Nephron (organoid): ENCODE data around the gene TM7SF3.

Experiments
- H3K27ac Mint-ChIP-seq, 3 experiments: 2 replicates each; pipeline ENCODE4 v1.8.0; 2020; ENCODE audit warnings: mixed read lengths in 3 of 3, mild to moderate bottlenecking in 2 of 3, moderate library complexity in 1 of 3
- H3K27me3 Mint-ChIP-seq: 2 replicates; pipeline ENCODE4 v1.8.0; 2021; ENCODE audit warnings: low read depth, mild to moderate bottlenecking, moderate library complexity, mixed read lengths
- H3K36me3 Mint-ChIP-seq: 2 replicates; pipeline ENCODE4 v1.8.0; 2020; ENCODE audit warnings: low read depth, mixed read lengths
- H3K4me1 Mint-ChIP-seq: 2 replicates; pipeline ENCODE4 v1.8.0; 2020; ENCODE audit warnings: mixed read lengths
- H3K4me3 Mint-ChIP-seq, 3 experiments: 2 replicates each; pipeline ENCODE4 v1.8.0; 2020; ENCODE audit warnings: mild to moderate bottlenecking in 3 of 3, mixed read lengths in 3 of 3, moderate library complexity in 2 of 3
- H3K9me3 Mint-ChIP-seq: 2 replicates; pipeline ENCODE4 v1.8.0; 2020; ENCODE audit warnings: mixed read lengths
- CTCF ChIP-seq, 3 experiments: fragments of 200-600 bp; sonication (generic); IDR thresholded peaks; one replicate each; pipeline ENCODE4 v1.5.0; 2021; ENCODE audit warnings: antibody characterized with exemption in 3 of 3; ENCODE audit not compliant: unreplicated experiment in 3 of 3

The TM7SF3 gene, protein sequence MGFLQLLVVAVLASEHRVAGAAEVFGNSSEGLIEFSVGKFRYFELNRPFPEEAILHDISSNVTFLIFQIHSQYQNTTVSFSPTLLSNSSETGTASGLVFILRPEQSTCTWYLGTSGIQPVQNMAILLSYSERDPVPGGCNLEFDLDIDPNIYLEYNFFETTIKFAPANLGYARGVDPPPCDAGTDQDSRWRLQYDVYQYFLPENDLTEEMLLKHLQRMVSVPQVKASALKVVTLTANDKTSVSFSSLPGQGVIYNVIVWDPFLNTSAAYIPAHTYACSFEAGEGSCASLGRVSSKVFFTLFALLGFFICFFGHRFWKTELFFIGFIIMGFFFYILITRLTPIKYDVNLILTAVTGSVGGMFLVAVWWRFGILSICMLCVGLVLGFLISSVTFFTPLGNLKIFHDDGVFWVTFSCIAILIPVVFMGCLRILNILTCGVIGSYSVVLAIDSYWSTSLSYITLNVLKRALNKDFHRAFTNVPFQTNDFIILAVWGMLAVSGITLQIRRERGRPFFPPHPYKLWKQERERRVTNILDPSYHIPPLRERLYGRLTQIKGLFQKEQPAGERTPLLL

GRCh38 chr12:27014085-27014858, at the start of gene TM7SF3:
TSS of gene TM7SF3 (minus strand) at chr12:27014384. CDS start at chr12:27014168, 216 bp downstream.
- Mint-ChIP-seq H3K4me1 (peaks cover 31% of the 10 kb centered on the region), H3K27ac (peak within 1 kb of the TSS; percentile 91 to 92 (median 91)), H3K9me3 (no peaks in the 10 kb centered on the region), H3K36me3 (no peaks in the 10 kb centered on the region), H3K4me3 (peak within 1 kb of the TSS; percentile 93 to 96 (median 95)), H3K27me3 (no peaks in the 10 kb centered on the region)
- peak; percentile 98 to 99 (median 99) for TF ChIP-seq CTCF (IDR thresholded peaks at IDR 0.05; ENCODE audit: unreplicated experiment in 3 of 3)

DNA sequence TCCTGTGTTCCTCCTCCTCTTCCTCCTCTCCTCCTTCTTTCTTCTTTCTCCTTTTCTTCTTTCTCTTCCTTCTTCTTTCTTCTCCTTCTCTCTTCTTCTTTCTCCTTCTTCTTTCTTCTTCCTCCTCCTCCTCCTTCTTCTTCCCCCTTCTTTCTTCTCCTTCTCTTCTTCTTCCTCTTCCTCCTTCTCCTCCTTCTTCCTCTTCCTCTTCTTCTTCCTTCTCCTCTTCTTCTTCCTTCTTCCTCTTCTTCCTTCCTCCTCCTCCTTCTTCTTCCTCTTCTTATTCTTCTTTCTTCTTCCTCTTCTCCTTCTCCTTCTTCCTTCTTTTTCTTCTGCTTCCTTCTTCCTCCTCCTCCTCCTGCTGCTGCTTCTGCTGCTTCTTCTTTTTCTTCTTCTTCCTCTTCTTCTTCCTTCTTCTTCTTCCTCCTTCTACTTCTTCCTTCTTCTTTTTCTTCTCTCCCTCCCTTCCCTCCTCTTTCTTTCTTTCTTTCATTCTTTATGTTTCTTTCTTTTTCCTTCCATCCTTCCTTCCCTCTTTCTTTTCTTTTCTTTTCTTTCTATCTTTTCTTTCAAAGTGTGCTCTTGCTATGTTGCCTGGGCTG, 49.2 kb upstream of the TM7SF3 start:
- no peak overlapping the region for H3K27ac Mint-ChIP-seq
- TF ChIP-seq CTCF (IDR thresholded peaks at IDR 0.05; ENCODE audit: unreplicated experiment in 3 of 3): no peak
- no peak overlapping the region for H3K4me3 Mint-ChIP-seq
- no peaks in the 10 kb centered on the region for H3K4me1 Mint-ChIP-seq
- no peaks in the 10 kb centered on the region for H3K36me3 Mint-ChIP-seq
- no peaks in the 10 kb centered on the region for H3K9me3 Mint-ChIP-seq
- peaks cover 4% of the 10 kb centered on the region for H3K27me3 Mint-ChIP-seq

DNA sequence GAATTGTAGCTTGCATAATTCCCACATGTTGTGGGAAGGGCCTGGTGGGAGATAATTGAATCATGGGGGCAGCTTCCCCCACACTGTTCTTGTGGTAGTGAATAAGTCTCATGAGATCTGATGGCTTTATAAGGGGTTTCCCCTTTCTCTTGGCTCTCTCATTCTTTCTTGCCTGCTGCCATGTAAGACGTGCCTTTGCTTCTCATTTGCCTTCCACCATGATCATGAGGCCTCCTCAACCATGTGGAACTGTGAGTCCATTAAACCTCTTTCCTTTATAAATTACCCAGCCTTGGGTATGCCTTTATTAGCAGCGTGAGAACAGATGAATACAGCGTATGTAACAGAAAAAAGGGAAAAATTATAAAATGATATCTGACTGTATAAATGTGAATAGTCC, 47.1 kb upstream of the TM7SF3 start:
- Mint-ChIP-seq H3K4me1 (no peaks in the 10 kb centered on the region), H3K27ac (no peak overlapping the region)
- TF ChIP-seq CTCF (IDR thresholded peaks at IDR 0.05; ENCODE audit: unreplicated experiment in 3 of 3): no peak

GRCh38 chr12:27060740-27061139, 46.6 kb upstream of the TM7SF3 start:
- TF ChIP-seq CTCF (IDR thresholded peaks at IDR 0.05; ENCODE audit: unreplicated experiment in 3 of 3): no peak
- no peak overlapping the region for H3K27ac Mint-ChIP-seq
- no peaks in the 10 kb centered on the region for H3K9me3 Mint-ChIP-seq
- no peaks in the 10 kb centered on the region for H3K36me3 Mint-ChIP-seq
- H3K27me3 Mint-ChIP-seq: peaks cover 4% of the 10 kb centered on the region
- no peak overlapping the region for H3K4me3 Mint-ChIP-seq
- no peaks in the 10 kb centered on the region for H3K4me1 Mint-ChIP-seq

More for the DNA sequence above, 47.1 kb upstream of the TM7SF3 start:
- Mint-ChIP-seq H3K27me3 (peaks cover 4% of the 10 kb centered on the region), H3K4me3 (no peak overlapping the region), H3K9me3 (no peaks in the 10 kb centered on the region), H3K36me3 (no peaks in the 10 kb centered on the region)

GRCh38 chr12:27057543-27057942, 43.4 kb upstream of the TM7SF3 start:
- Mint-ChIP-seq H3K9me3 (no peaks in the 10 kb centered on the region), H3K36me3 (no peaks in the 10 kb centered on the region), H3K4me1 (no peaks in the 10 kb centered on the region), H3K27me3 (no peaks in the 10 kb centered on the region), H3K4me3 (no peak overlapping the region), H3K27ac (no peak overlapping the region)
- TF ChIP-seq CTCF (IDR thresholded peaks at IDR 0.05; ENCODE audit: unreplicated experiment in 3 of 3): no peak
